LHCN-M2 (cell line): ENCODE measurements around the gene S100A1. TPM values are rescaled to one million over a fixed set of nuclear protein-coding genes. Genes with fewer than 3 reads are reported as not detected.
"Not testable (repeated sequence)": the region's sequence is repeated elsewhere in the genome, so short reads cannot be mapped to it uniquely, and the experiment has no call there.

Experiments used
- DNase-seq: peaks from one replicate; pipeline ENCODE4 v3.0.0-alpha.2; 2012; ENCODE audit warnings: low read depth
- total RNA-seq: library from RNA; depleted of rRNA; stranded (reverse); fragments of >200 nt; gene quantifications from 2 replicates; pipeline ENCODE4 v1.2.3, GENCODE V29; 2014

S100A1 gene
- total RNA-seq, 1 experiment from 2014 or later, result 0.86 TPM

- no peak for DNase-seq
Measured at GRCh38 chr1:153630384-153630783, 2.1 kb downstream of the S100A1 start.

- DNase-seq, result no peak
Measured at GRCh38 chr1:153631047-153632022, 3.1 kb downstream of the S100A1 start.

- no peak for DNase-seq
Measured at GRCh38 chr1:153633161-153633753, 5.0 kb downstream of the S100A1 start.

- DNase-seq, result peak; percentile 99
Measured at GRCh38 chr1:153633754-153634665, 5.8 kb downstream of the S100A1 start, which contains the start of gene CHTOP. CHTOP (plus strand) TSS chr1:153634066; CDS start chr1:153636589, 2,523 bp downstream.

- DNase-seq, result no peak
Measured at GRCh38 chr1:153635872-153636271, 7.6 kb downstream of the S100A1 start.

- no peak for DNase-seq
Measured at GRCh38 chr1:153636312-153636711, 8.1 kb downstream of the S100A1 start.

GRCh38 chr1:153638261-153638660 is 10.0 kb downstream of the S100A1 start:
- no peak for DNase-seq

- DNase-seq, result no peak
Measured at GRCh38 chr1:153639280-153639679, 11.0 kb downstream of the S100A1 start.

GRCh38 chr1:153640213-153640612 is 12.0 kb downstream of the S100A1 start:
- DNase-seq, result not testable (repeated sequence)

- no peak for DNase-seq
Measured at GRCh38 chr1:153640861-153641260, 12.6 kb downstream of the S100A1 start.

GRCh38 chr1:153642161-153642560 is 13.9 kb downstream of the S100A1 start:
- DNase-seq, result no peak

- DNase-seq, result no peak
Measured at GRCh38 chr1:153643100-153643499, 14.9 kb downstream of the S100A1 start.

GRCh38 chr1:153643816-153644215 is 15.6 kb downstream of the S100A1 start:
- DNase-seq, result no peak

GRCh38 chr1:153646672-153647345 is 18.6 kb downstream of the S100A1 start:
- DNase-seq, result no peak

GRCh38 chr1:153647346-153647714 is 19.1 kb downstream of the S100A1 start:
- DNase-seq, result no peak

- no peak for DNase-seq
Measured at GRCh38 chr1:153648000-153648643, 19.9 kb downstream of the S100A1 start.

- DNase-seq, result no peak
Measured at GRCh38 chr1:153649137-153649862, 21.1 kb downstream of the S100A1 start.

- peak; percentile 88 for DNase-seq
Measured at GRCh38 chr1:153649863-153650235, 21.6 kb downstream of the S100A1 start.

- no peak for DNase-seq
Measured at GRCh38 chr1:153651771-153652170, 23.5 kb downstream of the S100A1 start.
